GM12878 (cell line): ENCODE data around the gene TUBGCP3.

Source experiments
- RAD21 ChIP-seq: IDR thresholded peaks from 2 replicates; pipeline ENCODE4 v1.6.1; 2011; ENCODE audit warnings: mild to moderate bottlenecking, low read depth, low read length, moderate library complexity; ENCODE audit not compliant: insufficient read depth
- TF ChIP-seq, protein P1 (sequence below), 3 experiments: IDR thresholded peaks in 2 of 3; conservative IDR thresholded peaks in 1 of 3; 2 replicates each; pipeline ENCODE4 v1.5.1; 2011; ENCODE audit warnings: low read depth in 3 of 3, low read length in 3 of 3, mild to moderate bottlenecking in 3 of 3, control low read depth in 2 of 3, moderate library complexity in 2 of 3, inconsistent platforms in 1 of 3, mixed read lengths in 1 of 3; ENCODE audit not compliant: control insufficient read depth in 2 of 3, insufficient read depth in 1 of 3; ENCODE audit errors: extremely low read depth in 1 of 3

DNA sequence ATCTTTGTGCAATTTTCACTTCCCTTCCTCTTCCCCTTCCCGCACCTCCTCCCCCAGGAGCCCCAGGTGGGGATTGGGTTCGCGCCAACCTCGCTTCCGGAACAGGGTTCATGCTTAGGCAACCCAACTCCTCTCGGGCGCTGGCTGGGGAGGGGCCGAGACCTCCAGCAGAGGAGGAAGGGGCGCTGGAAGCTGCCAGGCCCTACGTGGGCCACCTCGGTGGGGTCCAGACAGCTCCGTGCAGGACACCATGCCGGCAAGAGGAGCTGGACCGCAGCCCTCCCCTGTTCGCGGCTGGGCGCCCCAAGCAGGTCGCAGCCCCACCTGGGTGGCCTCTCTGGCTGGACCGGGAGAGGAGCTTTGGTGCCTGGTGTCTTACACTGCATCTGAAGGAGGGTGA is 120.7 kb downstream of the TUBGCP3 start:
- TF ChIP-seq, protein P1, sequence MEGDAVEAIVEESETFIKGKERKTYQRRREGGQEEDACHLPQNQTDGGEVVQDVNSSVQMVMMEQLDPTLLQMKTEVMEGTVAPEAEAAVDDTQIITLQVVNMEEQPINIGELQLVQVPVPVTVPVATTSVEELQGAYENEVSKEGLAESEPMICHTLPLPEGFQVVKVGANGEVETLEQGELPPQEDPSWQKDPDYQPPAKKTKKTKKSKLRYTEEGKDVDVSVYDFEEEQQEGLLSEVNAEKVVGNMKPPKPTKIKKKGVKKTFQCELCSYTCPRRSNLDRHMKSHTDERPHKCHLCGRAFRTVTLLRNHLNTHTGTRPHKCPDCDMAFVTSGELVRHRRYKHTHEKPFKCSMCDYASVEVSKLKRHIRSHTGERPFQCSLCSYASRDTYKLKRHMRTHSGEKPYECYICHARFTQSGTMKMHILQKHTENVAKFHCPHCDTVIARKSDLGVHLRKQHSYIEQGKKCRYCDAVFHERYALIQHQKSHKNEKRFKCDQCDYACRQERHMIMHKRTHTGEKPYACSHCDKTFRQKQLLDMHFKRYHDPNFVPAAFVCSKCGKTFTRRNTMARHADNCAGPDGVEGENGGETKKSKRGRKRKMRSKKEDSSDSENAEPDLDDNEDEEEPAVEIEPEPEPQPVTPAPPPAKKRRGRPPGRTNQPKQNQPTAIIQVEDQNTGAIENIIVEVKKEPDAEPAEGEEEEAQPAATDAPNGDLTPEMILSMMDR (IDR thresholded peaks at IDR 0.05 in 2 of 3, conservative IDR thresholded peaks at IDR 0.05 in 1 of 3; ENCODE audit: control insufficient read depth in 2 of 3, extremely low read depth in 1 of 3, insufficient read depth in 1 of 3, low read depth in 3 of 3, low read length in 3 of 3), result no peak
- TF ChIP-seq RAD21, result no peak
